Measurements from ENCODE around the gene GABRG3.
"Not testable (repeated sequence)": the region's sequence is repeated elsewhere in the genome, so short reads cannot be mapped to it uniquely, and the experiment has no call there.

Gene GABRG3

DNA sequence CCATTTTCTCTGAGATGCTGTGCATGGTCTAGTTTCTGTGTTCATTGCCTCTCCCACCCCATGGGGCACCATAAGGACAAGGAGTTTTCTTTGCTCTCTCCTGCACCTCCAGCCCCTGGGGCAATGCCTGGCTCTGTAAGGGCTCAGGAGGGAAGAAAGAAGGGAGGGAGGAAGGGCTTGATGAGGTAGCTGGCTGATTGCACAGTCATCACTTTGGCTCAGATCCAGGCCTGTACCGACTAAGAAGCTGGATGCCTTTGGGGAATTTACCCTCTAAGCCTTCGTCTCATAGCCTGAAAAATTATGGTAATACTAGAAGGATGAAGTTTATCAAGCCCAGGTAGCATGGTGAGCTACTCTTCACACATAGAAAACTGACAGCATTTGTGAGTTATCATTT, 382.9 kb downstream of the GABRG3 start:
- DNase-seq, result no peak

DNA sequence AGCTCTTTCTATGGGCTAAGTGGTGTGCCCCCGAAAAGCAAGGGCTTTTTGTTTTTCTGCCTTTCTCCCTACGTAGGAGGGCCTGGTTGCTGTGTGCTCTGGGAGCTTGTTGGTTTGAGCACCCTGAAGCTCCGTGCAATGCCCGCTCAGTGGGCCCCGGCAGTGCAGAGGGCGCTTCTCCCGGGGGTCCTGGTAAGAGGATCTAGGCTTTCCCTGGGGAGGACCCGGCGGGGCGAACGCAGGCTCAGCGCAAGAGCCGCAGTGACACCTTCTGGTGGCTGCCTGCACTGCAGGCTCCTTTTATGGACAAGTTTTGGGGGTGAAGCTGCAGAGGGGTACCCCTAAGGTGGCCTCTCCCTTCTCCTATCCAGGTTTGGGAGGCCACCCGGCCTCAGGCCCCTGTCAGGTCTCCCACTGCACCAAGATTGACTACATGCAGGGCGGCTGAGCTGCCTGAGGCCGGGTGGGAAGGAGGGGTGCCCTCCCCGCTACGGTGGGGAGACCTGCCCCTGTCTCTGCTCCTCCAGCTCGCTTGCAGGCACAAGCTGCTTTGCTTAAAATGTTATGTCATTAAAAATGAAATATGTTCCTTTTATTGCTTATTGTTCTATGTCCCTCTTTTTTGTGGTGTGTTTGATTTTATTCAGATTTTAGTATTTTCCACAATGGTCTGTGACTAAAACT, 387.9 kb downstream of the GABRG3 start:
- no peak for DNase-seq

DNA sequence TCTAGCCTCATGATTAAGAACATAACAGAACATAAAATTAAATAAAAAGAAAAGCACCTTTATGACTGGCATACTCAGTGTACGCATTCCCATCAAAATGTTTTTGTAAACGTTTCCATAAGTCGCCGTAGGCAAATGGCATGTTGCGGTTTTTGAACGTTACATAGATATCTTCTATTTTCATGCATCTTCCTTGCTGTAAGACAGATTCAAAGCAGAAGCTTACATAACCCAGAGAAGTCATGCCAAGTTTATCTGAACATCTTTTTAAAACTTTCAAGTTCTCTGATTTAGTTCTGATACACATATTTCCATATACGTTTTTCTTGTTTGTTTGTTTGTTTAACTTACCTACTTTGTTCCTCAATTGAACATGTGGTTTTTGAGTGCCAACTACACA, 388.6 kb downstream of the GABRG3 start:
- DNase-seq, result no peak

- no peak for DNase-seq
Measured at GRCh38 chr15:27360316-27360715, 389.3 kb downstream of the GABRG3 start.

GRCh38 chr15:27361438-27361837, 390.5 kb downstream of the GABRG3 start:
- DNase-seq, result no peak

DNA sequence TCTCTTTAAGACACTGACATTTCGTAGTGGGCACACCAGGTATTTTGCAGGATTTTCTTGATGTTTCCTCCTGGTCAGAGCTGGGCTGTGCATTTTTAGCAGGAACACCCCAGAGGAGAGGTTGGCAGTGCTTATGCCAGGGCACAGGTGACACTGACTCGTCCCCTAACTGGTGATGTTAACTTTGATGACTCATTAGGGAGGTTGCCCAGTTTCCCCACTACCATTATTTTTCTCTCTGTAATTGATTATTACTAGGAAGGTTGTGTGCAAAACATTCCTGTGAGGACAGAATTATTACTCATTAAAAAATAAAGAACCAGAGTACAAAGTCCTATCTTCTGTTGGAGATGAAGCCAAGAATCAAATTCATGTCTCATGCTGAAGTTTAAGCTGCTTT, 394.5 kb downstream of the GABRG3 start:
- no peak for DNase-seq

GRCh38 chr15:27377391-27377790, 406.4 kb downstream of the GABRG3 start:
- DNase-seq, result not testable (repeated sequence)

- DNase-seq, result no peak
Measured at GRCh38 chr15:27382361-27383025, 411.5 kb downstream of the GABRG3 start.

GRCh38 chr15:27383726-27384125, 412.7 kb downstream of the GABRG3 start:
- DNase-seq, result no peak

DNA sequence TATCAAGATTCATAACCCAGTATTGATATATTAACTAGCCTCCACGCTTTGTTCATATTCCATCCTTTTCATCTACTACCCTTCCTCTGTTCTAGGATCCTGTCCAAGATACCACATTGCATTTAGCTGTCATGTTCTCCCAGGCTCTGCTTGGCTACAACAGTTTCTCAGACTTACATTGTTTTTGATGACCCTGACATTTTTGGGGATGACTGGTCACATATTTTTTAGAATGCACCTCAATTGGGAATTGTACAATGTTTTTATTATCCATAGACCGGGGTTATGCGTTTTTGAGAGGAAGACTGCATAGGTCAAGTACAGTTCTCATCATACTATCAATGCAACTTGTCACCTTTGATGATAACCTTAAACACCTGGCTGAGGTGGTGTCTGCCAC, 421.2 kb downstream of the GABRG3 start:
- no peak for DNase-seq

DNA sequence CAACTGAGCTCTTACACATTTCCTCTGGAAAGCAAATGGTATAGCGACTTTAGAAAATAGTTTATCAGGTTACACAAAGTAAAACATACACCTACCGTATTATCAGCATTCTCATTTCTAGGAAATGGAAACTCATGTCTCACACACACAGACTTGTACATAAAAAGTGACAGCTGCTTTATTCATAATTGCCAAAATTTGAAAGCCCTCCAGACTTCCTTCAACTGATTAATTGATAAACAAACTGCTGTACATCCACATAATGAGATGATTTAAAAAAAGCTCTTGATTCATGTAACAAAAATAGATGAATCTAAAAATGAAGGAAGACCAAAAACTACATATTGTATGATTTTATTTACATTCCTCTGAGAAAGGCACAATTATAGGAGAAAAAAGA, 425.5 kb downstream of the GABRG3 start:
- DNase-seq, result no peak

DNA sequence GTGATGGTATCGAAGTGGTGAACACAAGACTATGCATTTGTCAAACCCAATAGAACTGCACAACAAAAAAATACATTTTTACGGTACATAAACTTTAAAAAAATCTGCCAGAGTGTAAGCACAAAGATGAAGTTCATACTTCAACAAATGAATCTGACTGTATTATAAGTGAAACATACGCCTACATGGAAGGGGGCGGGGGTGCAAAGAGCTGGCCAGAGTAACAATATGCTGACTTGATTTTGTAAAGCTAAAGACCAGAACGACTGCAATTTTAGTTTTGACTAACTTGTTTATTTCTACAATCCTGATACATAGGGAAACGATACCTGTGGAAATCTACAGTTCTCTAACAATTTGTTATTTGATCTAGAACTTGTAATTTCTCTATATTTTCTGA, 426.0 kb downstream of the GABRG3 start:
- DNase-seq, result no peak

DNA sequence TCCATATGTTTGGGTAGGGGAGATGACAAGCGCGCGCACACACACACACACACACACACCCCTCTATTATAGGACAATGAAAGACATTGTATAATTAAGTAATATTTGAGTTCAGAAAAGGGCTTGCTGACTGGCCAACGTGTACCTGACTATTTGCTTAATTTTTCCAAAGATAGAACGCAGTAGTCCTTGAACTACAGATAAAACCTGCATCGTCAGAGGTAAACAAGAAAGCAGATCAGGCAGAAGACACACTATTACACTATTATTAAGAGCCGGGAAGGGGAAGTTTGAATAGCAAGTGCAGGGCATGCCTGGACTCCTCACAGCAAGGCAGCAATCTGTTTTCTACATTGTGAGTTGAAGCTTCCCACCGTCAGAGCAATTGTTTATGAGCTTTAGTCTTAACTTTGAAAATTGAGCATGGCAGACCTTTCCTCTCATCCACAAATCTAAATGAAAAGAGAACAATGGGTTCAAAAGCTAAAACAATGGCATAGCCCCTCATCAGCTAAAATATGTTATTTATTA, 427.7 kb downstream of the GABRG3 start:
- no peak for DNase-seq

DNA sequence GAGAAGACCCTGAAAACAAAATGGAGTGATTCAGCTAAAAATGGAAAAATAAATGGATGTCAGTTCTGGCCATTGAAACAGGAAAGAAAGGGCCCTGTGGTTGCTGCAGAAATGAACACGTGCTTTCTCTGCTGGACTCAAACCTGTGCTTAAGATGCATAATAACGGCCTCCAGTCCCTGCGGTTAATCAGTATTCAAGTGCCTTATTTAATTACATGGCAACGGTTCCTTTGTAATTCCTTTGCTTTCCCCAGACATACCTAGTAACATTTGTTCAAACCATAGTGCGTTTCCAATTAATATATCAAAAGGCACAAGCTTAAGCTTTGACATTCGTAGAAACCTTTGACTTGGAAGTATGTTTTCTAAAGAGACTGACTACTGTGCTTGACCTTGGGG, 428.3 kb downstream of the GABRG3 start:
- DNase-seq, result no peak

- DNase-seq, result no peak
Measured at GRCh38 chr15:27401471-27401870, 430.5 kb downstream of the GABRG3 start.

DNA sequence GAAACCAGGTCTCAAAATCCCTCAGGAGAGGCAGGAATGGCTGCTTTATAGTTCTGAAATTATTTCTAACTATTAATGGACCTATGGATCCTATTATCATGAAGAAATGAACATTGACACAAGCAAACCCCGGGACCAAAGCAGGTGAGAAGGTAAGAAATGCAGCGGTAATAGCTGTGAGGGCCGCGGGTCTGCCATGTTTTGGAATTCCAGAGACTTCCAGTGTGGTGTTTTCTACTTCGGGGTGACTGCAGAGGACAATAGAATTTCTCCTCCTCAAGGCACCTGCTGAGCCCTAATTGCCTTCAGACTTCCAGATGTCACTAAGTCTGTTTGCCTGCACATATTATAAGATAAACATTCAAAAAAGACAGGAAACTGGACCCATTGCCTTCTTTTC, 437.4 kb downstream of the GABRG3 start:
- no peak for DNase-seq

DNA sequence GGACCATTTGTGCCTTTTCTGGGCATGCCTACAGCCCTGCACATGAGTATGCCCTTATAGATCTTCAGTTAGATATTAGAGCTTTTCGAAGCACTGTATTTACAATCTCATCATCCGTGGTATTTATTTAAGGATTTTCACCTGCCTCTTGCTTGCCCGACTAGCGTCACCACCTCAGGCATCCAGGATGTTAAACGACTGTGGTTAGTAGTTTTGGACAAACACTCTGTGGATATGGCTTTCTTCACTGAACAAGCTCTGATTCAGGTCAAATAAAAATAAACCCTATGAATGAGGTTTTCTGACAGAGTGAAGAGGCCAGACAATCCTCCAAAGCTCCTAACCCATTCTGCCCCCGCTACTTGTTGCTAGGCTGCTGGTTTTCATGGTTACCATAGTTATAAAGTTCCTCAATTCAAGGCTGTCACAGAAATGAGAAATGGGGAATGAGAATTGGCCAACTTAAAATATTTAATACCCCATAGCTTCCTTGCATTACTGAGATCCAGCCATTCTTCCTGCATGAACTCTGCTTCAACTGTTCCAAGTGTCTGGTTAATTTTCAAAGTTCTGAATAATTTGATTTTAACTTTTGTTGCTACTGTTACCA, 440.1 kb downstream of the GABRG3 start:
- no peak for DNase-seq

DNA sequence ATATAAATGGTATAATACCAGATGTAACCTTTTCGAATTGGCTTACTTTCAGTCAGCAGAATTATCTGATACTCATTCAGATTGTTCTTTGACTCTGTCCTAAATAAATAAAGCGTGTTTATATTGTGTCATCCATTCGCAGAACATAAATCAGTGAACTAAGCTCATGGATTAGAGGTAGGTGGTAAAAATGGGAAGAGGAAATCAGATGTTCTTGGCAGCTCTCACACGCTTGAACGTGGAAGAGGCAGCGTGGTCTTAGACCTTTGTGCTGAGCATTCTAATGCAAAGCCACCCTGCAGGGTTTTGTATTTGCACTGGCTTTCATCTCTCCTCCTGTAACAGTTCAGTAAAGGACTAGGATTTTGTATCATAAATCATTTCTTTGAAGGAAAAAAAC, 441.4 kb downstream of the GABRG3 start:
- DNase-seq, result no peak

DNA sequence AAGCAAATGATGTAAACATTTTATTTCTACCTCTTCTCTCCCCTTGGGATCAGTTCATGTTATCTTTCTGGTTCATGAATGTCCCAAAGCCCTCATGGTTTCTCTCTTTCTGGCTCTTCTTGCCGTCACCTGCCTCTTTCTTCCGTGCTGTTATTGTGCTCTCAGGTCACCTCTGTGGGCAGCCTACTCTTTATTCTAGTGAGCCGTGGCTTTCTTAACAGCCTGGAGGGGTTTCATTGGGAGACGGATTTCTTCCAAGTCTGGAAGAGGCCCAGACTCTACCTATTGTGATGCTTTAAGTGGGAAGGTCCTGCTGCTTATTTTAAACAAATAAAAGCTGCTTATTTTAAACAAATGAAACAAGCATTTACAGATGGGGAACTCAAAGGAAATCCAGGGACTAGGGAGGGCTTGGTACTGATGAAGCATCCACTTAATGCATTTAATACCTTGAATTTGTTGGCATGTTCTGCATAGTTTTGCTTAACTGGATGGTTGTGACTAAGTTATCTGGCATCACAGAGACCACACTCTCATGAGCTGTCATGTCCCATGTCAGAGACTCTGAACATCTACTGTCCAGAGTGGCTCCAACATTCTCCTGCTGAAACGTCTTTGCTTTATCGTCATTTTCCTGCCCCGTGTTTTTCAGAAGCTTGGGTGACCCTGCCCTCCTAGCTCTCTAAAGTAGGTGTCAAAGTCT, 443.3 kb downstream of the GABRG3 start:
- no peak for DNase-seq

DNA sequence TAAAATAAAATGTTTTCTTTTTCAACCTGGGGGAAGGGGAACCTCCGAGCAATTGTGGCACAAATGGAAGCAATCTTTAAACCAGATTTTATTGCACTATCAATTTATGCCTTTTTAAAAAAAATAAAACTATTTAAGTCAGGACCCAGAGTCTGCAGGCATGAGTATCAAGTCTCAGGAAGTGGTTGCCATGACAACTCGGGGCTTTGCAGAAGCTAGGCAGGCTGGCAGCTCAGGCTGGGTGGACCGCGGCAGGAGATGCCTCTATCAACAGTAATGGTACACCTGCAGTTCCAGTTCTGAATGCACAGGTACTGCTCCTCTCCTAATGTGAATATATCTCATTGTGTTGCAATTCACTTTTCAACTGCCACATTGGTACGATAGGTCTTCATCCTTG, 447.7 kb downstream of the GABRG3 start:
- DNase-seq, result no peak

GRCh38 chr15:27422997-27423396, 452.0 kb downstream of the GABRG3 start:
- no peak for DNase-seq

- no peak for DNase-seq
Measured at GRCh38 chr15:27426805-27427204, 455.8 kb downstream of the GABRG3 start.

DNA sequence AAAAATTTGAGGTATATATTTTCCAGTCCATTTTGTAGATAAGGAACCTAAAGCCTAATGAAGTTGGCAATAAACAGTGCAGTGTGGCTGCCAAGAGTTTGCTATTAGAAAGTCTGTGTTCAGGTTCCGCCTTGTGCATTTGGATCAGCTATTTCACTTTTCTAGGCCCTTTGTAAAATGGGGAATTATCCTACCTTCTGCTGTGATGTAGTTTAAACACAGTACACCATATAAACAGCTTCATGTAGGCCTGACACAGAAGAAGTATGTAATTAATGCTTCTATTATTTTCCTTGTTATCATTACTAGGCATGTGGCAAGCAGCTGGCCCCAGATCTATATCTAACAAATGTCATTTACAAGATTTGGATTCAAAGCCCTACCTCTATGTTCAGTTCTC, 456.3 kb downstream of the GABRG3 start:
- no peak for DNase-seq

- DNase-seq, result no peak
Measured at GRCh38 chr15:27428151-27428550, 457.2 kb downstream of the GABRG3 start.

Measured in stimulated activated naive CD4-positive, alpha-beta T cell treated with Interleukin-2 at 50 U/mL for 16 hours (primary cell).